GM18873 (cell line): ENCODE data around the gene BMF.
"Not testable (repeated sequence)": the region's sequence is repeated elsewhere in the genome, so short reads cannot be mapped to it uniquely, and the experiment has no call there.

Source experiments
- ATAC-seq: cut with Tn5 transposase; IDR thresholded peaks from one replicate; pipeline ENCODE4 v1.9.1; 2021; ENCODE audit warnings: mild to moderate bottlenecking, moderate library complexity, moderate number of reproducible peaks; ENCODE audit not compliant: unreplicated experiment, low FRiP score

Gene BMF

GRCh38 chr15:40090774-40091455 lies 17.8 kb downstream of the BMF start:
- ATAC-seq = no peak

- no peak for ATAC-seq
Measured at GRCh38 chr15:40088929-40089755, 19.5 kb downstream of the BMF start.

- no peak for ATAC-seq
Measured at GRCh38 chr15:40087991-40088928, 20.4 kb downstream of the BMF start.

- no peak for ATAC-seq
Measured at GRCh38 chr15:40087068-40087810, 21.4 kb downstream of the BMF start.

- no peak for ATAC-seq
Measured at GRCh38 chr15:40085266-40085665, 23.4 kb downstream of the BMF start.

- ATAC-seq = no peak
Measured at GRCh38 chr15:40084650-40085049, 24.0 kb downstream of the BMF start.

GRCh38 chr15:40082195-40082883 lies 26.3 kb downstream of the BMF start:
- no peak for ATAC-seq

- no peak for ATAC-seq
Measured at GRCh38 chr15:40081691-40082194, 26.9 kb downstream of the BMF start.

- no peak for ATAC-seq
Measured at GRCh38 chr15:40080847-40081246, 27.8 kb downstream of the BMF start.

GRCh38 chr15:40080104-40080503 lies 28.6 kb downstream of the BMF start:
- no peak for ATAC-seq

- no peak for ATAC-seq
Measured at GRCh38 chr15:40079456-40079855, 29.2 kb downstream of the BMF start.

- ATAC-seq = no peak
Measured at GRCh38 chr15:40075298-40076044, 33.2 kb downstream of the BMF start.

GRCh38 chr15:40074656-40075055 lies 34.0 kb downstream of the BMF start:
- not testable (repeated sequence) for ATAC-seq

GRCh38 chr15:40073716-40074490 lies 34.8 kb downstream of the BMF start:
- not testable (repeated sequence) for ATAC-seq

GRCh38 chr15:40072216-40072990 lies 36.3 kb downstream of the BMF start:
- ATAC-seq = no peak

GRCh38 chr15:40070608-40071218 lies 38.0 kb downstream of the BMF start:
- no peak for ATAC-seq

GRCh38 chr15:40070166-40070557 lies 38.5 kb downstream of the BMF start:
- no peak for ATAC-seq
